Activated CD8-positive, alpha-beta T cell treated with anti-CD3 and anti-CD28 coated beads for 36 hours (primary cell): ENCODE data around the gene PLCG2. TPM values are rescaled to one million over a fixed set of nuclear protein-coding genes. Genes with fewer than 3 reads are reported as not detected.

Experiments
- ATAC-seq: fragments of 200-7000 bp; cut with Tn5 transposase; one replicate; pipeline ENCODE4 v1.10.0; 2021; ENCODE audit warnings: mild to moderate bottlenecking, moderate library complexity
- CTCF ChIA-PET: fragments of 350-600 bp; sonication (Branson Sonifier 250); formaldehyde crosslinking; loops from one replicate; lab custom pipeline; 2021; ENCODE audit warnings: antibody characterized with exemption; lab: Charles Lee
- POLR2A ChIA-PET: fragments of 350-600 bp; sonication (Branson Sonifier 250); formaldehyde crosslinking; loops from one replicate; lab custom pipeline; 2021; ENCODE audit warnings: antibody characterized with exemption; lab: Charles Lee
- DNase-seq: peaks from one replicate; pipeline ENCODE4 v3.0.0-alpha.2; 2020
- H3K27ac Mint-ChIP-seq: one replicate; pipeline ENCODE4 v1.8.0; 2021; ENCODE audit warnings: mild to moderate bottlenecking, mixed read lengths
- H3K27me3 Mint-ChIP-seq: one replicate; pipeline ENCODE4 v1.8.0; 2021; ENCODE audit warnings: mixed read lengths
- H3K36me3 Mint-ChIP-seq: one replicate; pipeline ENCODE4 v1.8.0; 2021; ENCODE audit warnings: low read depth, mixed read lengths
- H3K4me1 Mint-ChIP-seq: one replicate; pipeline ENCODE4 v1.8.0; 2021; ENCODE audit warnings: low read depth, mixed read lengths
- H3K4me3 Mint-ChIP-seq: one replicate; pipeline ENCODE4 v1.8.0; 2021; ENCODE audit warnings: mild to moderate bottlenecking, moderate library complexity, mixed read lengths
- H3K9me3 Mint-ChIP-seq: one replicate; pipeline ENCODE4 v1.8.0; 2021; ENCODE audit warnings: mixed read lengths
- intact Hi-C: fragments of 100-400 bp; cut with micrococcal nuclease; formaldehyde crosslinking; loops from one replicate; pipeline ENCODE4 v1.10.0; 2022
- total RNA-seq, 2 experiments: library from RNA; stranded (reverse); gene quantifications; one replicate each; pipeline ENCODE4 v1.2.3, GENCODE V29; 2021
- TF ChIP-seq, protein P1 (sequence below): fragments of 200-600 bp; IDR thresholded peaks from one replicate; pipeline ENCODE4 v1.8.0; 2022; ENCODE audit warnings: antibody characterized with exemption, mild to moderate bottlenecking

The PLCG2 gene
- total RNA-seq, 2 experiments from 2014 or later, result 12.7 to 13.7 TPM

DNA sequence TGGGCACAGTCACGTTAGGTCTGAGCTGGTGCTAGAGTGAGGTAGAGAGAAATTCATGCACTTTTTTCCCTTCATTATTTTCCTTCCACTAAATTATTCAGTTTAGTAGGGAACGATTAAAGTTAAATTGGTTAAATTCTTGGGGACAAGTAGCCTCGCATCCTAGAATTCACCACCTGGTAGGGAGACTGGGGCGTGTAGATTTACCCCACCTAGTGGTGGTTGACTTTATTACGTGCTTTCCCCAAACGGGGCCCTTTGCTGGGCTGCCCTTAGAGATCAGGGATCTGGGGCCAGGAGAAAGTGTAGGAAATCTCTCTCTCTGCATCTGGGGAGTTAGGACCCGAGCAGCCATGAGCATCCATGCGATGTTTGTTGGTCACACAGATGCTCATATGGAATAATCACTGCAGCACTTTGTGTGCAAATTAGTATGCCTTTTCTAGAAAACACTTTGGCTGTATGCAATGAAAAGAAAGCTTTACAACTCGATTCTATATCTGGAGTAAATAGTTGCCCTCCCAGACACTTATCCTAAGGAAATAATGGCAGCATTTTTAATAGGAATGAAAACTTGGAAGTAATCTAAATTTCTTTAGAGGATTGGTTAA lies 107.0 kb downstream of the PLCG2 start:
- no peaks in the 10 kb centered on the region for H3K27me3 Mint-ChIP-seq
- intact Hi-C loops, result no loop called here
- DNase-seq, result peak; percentile 22
- CTCF ChIA-PET, result interaction anchor here (0.7 to 4.6 kb wide), 28 partner anchors 9 to 354 kb away, joined by 3 to 42 read pairs (median 4); partner anchors contain the start of gene PLCG2
- H3K36me3 Mint-ChIP-seq, result no peaks in the 10 kb centered on the region
- H3K27ac Mint-ChIP-seq, result no peak overlapping the region
- no peaks in the 10 kb centered on the region for H3K4me1 Mint-ChIP-seq
- POLR2A ChIA-PET, result no interaction called here
- no peak overlapping the region for H3K4me3 Mint-ChIP-seq
- peak; percentile 81 for ATAC-seq
- no peaks in the 10 kb centered on the region for H3K9me3 Mint-ChIP-seq
- TF ChIP-seq, protein P1, sequence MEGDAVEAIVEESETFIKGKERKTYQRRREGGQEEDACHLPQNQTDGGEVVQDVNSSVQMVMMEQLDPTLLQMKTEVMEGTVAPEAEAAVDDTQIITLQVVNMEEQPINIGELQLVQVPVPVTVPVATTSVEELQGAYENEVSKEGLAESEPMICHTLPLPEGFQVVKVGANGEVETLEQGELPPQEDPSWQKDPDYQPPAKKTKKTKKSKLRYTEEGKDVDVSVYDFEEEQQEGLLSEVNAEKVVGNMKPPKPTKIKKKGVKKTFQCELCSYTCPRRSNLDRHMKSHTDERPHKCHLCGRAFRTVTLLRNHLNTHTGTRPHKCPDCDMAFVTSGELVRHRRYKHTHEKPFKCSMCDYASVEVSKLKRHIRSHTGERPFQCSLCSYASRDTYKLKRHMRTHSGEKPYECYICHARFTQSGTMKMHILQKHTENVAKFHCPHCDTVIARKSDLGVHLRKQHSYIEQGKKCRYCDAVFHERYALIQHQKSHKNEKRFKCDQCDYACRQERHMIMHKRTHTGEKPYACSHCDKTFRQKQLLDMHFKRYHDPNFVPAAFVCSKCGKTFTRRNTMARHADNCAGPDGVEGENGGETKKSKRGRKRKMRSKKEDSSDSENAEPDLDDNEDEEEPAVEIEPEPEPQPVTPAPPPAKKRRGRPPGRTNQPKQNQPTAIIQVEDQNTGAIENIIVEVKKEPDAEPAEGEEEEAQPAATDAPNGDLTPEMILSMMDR, result peak; percentile 83

DNA sequence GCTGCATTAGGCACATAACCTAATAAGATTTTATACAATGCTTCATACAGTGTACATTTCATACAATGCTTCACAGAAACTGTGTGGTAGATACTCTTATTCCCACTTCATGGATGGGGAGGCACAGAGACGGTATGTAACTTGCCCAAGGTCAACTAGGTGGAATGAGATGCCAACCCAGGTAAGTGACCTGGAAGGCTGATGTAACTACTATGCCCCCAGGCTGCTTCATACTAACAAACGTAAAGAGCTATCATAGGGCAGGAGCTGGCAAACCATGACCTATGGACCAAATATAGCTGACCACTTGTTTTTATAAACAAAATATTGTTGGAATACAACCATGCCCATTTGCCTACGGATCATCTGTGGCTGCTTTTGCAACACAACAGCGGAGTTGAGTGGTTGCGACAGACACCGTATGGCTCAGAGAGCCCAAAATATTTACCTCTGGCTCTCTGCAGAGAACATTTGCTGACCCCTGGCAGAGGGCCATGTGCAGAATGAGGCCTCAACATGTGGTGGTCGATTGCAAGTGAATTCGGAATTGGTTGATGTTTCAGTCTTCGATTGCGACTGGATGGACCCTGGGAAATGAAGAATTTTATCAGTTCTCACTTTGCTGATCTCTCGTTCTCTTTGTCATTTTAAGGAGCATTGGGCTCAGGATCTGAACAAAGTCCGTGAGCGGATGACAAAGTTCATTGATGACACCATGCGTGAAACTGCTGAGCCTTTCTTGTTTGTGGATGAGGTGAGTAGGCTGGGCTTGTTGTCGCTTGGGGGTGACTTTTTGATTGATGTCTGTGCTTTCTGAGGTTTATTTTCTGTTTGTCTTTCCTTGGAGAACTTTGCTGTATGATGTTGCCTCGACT lies 109.7 kb downstream of the PLCG2 start:
- ATAC-seq (no peak), DNase-seq (no peak)
- intact Hi-C loops, result no loop called here
- Mint-ChIP-seq H3K36me3 (no peaks in the 10 kb centered on the region), H3K4me3 (no peak overlapping the region), H3K4me1 (no peaks in the 10 kb centered on the region), H3K27ac (no peak overlapping the region), H3K9me3 (no peaks in the 10 kb centered on the region), H3K27me3 (no peaks in the 10 kb centered on the region)
- POLR2A ChIA-PET, result interaction anchor here (0.7 kb wide), 1 partner anchor 55 kb away, joined by 4 read pairs; no protein-coding TSS in a partner anchor
- TF ChIP-seq, protein P1, result no peak
- CTCF ChIA-PET, result interaction anchor here (0.7 to 4.6 kb wide), 13 partner anchors 9 to 375 kb away, joined by 3 to 42 read pairs (median 4); no protein-coding TSS in a partner anchor

DNA sequence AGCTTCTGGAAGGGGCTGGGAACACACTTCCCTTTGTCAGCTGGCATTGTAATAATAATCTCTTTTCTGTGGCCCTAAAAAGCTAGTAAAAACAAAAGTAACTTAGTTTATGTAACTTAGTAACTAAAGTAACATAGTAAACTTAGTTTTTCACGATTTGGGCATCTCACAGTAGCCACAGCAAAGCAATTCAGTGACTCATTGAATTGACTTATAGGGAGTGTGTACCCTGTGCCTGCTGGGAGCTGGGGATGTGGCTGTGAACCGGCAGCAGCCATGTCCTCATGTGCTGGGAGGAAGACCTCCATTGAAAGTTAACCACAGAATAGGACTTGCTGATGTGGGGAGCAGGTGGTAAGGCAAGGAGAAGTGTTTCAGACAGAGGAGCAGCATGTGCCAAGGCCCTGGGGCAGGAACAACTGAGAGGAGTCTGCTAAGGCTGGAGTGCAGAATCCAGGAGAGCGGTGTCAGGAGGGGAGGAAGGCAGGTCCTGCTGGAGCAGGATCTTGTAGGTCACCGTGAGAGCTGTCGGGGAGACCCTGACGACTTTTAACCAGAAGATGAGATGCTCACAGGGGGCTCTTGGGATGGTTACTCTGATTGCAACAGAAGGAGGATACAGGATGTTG lies 112.8 kb downstream of the PLCG2 start:
- Mint-ChIP-seq H3K27me3 (no peaks in the 10 kb centered on the region), H3K4me1 (no peaks in the 10 kb centered on the region), H3K27ac (no peak overlapping the region), H3K36me3 (no peaks in the 10 kb centered on the region), H3K9me3 (no peaks in the 10 kb centered on the region), H3K4me3 (no peak overlapping the region)
- ChIA-PET CTCF (interaction anchor here (1.0 to 1.5 kb wide), 3 partner anchors 11 to 19 kb away, joined by 4 to 7 read pairs (median 6); no protein-coding TSS in a partner anchor), POLR2A (no interaction called here)
- no peak for DNase-seq
- ATAC-seq, result no peak
- intact Hi-C loops, result loop anchor here (5.0 kb wide), 1 partner anchor 340 kb away; no protein-coding TSS in a partner anchor
- TF ChIP-seq, protein P1, result no peak

DNA sequence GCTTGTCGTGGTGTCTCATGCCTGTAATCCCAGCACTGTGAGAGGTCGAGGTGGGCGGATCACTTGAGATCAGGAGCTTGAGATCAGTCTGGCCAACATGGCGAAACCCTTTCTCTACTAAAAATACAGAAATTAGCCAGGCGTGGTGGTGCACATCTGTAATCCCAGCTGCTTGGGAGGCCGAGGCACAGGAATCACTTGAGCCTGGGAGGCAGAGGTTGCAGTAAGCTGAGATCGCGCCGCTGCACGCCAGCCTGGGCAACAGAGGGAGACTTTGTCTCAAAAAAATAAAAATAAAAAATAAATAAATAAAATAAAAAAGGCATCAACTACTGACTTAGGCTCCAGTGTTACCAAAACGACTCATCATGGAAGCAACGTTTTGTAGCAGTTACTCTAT lies 115.5 kb downstream of the PLCG2 start:
- ATAC-seq, result no peak
- H3K4me1 Mint-ChIP-seq, result no peaks in the 10 kb centered on the region
- H3K27ac Mint-ChIP-seq, result no peak overlapping the region
- H3K36me3 Mint-ChIP-seq, result no peaks in the 10 kb centered on the region
- no peak overlapping the region for H3K4me3 Mint-ChIP-seq
- TF ChIP-seq, protein P1, result no peak
- no peaks in the 10 kb centered on the region for H3K9me3 Mint-ChIP-seq
- CTCF ChIA-PET, result interaction anchor here (0.9 to 1.3 kb wide), 2 partner anchors 9 kb away, joined by 3 to 4 read pairs; no protein-coding TSS in a partner anchor
- H3K27me3 Mint-ChIP-seq, result no peaks in the 10 kb centered on the region
- POLR2A ChIA-PET, result no interaction called here
- DNase-seq, result no peak
- intact Hi-C loops, result loop anchor here (5.0 kb wide), 1 partner anchor 338 kb away; no protein-coding TSS in a partner anchor
